ENCODE data around the gene FBXO47. TPM values are rescaled to one million over a fixed set of nuclear protein-coding genes. Genes with fewer than 3 reads are reported as not detected.
A peak's percentile ranks its signal among the peaks of the same experiment; 100 is the strongest.

FBXO47 gene
- polyA plus RNA-seq, 3 donors: not detected

GRCh38 chr17:38896346-38896954, 70.8 kb downstream of the FBXO47 start:
- H4K20me1 ChIP-seq (ENCODE audit: insufficient read depth, low read length): peaks cover 99% of the 10 kb centered on the region
- WGBS (ENCODE audit: insufficient coverage): 80% methylated on average over 7 of the region's 13 CpGs
- Mint-ChIP-seq H3K27me3 (ENCODE audit: low read depth in 3 of 3) (peaks cover 0 to 1% (median 0%) of the 10 kb centered on the region in 3 donors), H3K9me3 (no peaks in the 10 kb centered on the region), H3K36me3 (peaks cover 47 to 67% of the 10 kb centered on the region in 2 donors), H3K4me3 (no peak overlapping the region), H3K4me1 (peaks cover 59% of the 10 kb centered on the region), H3K27ac (peak overlapping the region in 3 of 7 donors; percentile 70 to 79 (median 74))
- DNase-seq: no peak
- no peak for TF ChIP-seq CTCF (IDR thresholded peaks at IDR 0.05)
- no peaks in the 10 kb centered on the region for H3K27me3 ChIP-seq (ENCODE audit: control insufficient read depth in 2 of 2, insufficient read depth in 2 of 2, low read length in 2 of 2)
- peaks cover 49 to 64% of the 10 kb centered on the region in 2 donors for H3K4me1 ChIP-seq (ENCODE audit: control insufficient read depth in 1 of 2, insufficient read depth in 2 of 2, low read length in 2 of 2)
- H3K4me2 ChIP-seq (replicated peaks; ENCODE audit: extremely low read depth, low read length, poor library complexity, severe bottlenecking): no peak overlapping the region
- peaks cover 64% of the 10 kb centered on the region for H3K79me2 ChIP-seq (ENCODE audit: insufficient read depth, low read length)
- H3K4me3 ChIP-seq (replicated peaks in 1 of 3; ENCODE audit: low read depth in 2 of 3, low read length in 3 of 3): no peak overlapping the region
- intact Hi-C loops (cut with micrococcal nuclease): no loop called here
- H3K9me3 ChIP-seq (replicated peaks in 1 of 2; ENCODE audit: control insufficient read depth in 1 of 2, insufficient read depth in 1 of 2, low read length in 2 of 2): no peaks in the 10 kb centered on the region
- H3K9ac ChIP-seq (ENCODE audit: insufficient read depth, low read length, poor library complexity, severe bottlenecking): no peak overlapping the region
- H3K27ac ChIP-seq (ENCODE audit: low read depth in 1 of 2, low read length in 2 of 2): peak overlapping the region in 1 of 2 donors; percentile 82
- no peak overlapping the region for H2AFZ ChIP-seq (ENCODE audit: insufficient read depth, low read depth, low read length, poor library complexity, severe bottlenecking)
- peaks cover 54 to 63% of the 10 kb centered on the region in 2 donors for H3K36me3 ChIP-seq (replicated peaks in 1 of 2; ENCODE audit: control insufficient read depth in 1 of 2, insufficient read depth in 2 of 2, low read length in 2 of 2)

GRCh38 chr17:38894276-38894675, 72.9 kb downstream of the FBXO47 start:
- peaks cover 75 to 84% of the 10 kb centered on the region in 2 donors for H3K36me3 ChIP-seq (replicated peaks in 1 of 2; ENCODE audit: control insufficient read depth in 1 of 2, insufficient read depth in 2 of 2, low read length in 2 of 2)
- Mint-ChIP-seq H3K36me3 (peaks cover 56 to 81% of the 10 kb centered on the region in 2 donors), H3K27ac (peak overlapping the region in 6 of 7 donors; percentile 3 to 83 (median 27)), H3K9me3 (no peaks in the 10 kb centered on the region), H3K4me3 (no peak overlapping the region), H3K4me1 (peaks cover 44% of the 10 kb centered on the region), H3K27me3 (ENCODE audit: low read depth in 3 of 3) (peaks cover 0 to 1% (median 0%) of the 10 kb centered on the region in 3 donors)
- peak overlapping the region in 1 of 2 donors; percentile 50 for H3K27ac ChIP-seq (ENCODE audit: low read depth in 1 of 2, low read length in 2 of 2)
- no peaks in the 10 kb centered on the region for H3K27me3 ChIP-seq (ENCODE audit: control insufficient read depth in 2 of 2, insufficient read depth in 2 of 2, low read length in 2 of 2)
- WGBS (ENCODE audit: insufficient coverage): 84% methylated on average over 3 of the region's 7 CpGs
- H2AFZ ChIP-seq (ENCODE audit: insufficient read depth, low read depth, low read length, poor library complexity, severe bottlenecking): no peak overlapping the region
- H4K20me1 ChIP-seq (ENCODE audit: insufficient read depth, low read length): peaks cover 99% of the 10 kb centered on the region
- TF ChIP-seq CTCF (IDR thresholded peaks at IDR 0.05): no peak
- H3K9ac ChIP-seq (ENCODE audit: insufficient read depth, low read length, poor library complexity, severe bottlenecking): no peak overlapping the region
- H3K4me2 ChIP-seq (replicated peaks; ENCODE audit: extremely low read depth, low read length, poor library complexity, severe bottlenecking): no peak overlapping the region
- H3K9me3 ChIP-seq (replicated peaks in 1 of 2; ENCODE audit: control insufficient read depth in 1 of 2, insufficient read depth in 1 of 2, low read length in 2 of 2): no peaks in the 10 kb centered on the region
- peaks cover 74% of the 10 kb centered on the region for H3K79me2 ChIP-seq (ENCODE audit: insufficient read depth, low read length)
- peaks cover 27 to 42% of the 10 kb centered on the region in 2 donors for H3K4me1 ChIP-seq (ENCODE audit: control insufficient read depth in 1 of 2, insufficient read depth in 2 of 2, low read length in 2 of 2)
- no peak for DNase-seq
- intact Hi-C loops (cut with micrococcal nuclease): no loop called here
- H3K4me3 ChIP-seq (replicated peaks in 1 of 3; ENCODE audit: low read depth in 2 of 3, low read length in 3 of 3): no peak overlapping the region

All from CD14-positive monocyte (primary cell).